Ascending aorta (tissue), 2 donors: ENCODE measurements around the gene SNX11. TPM values are rescaled to one million over a fixed set of nuclear protein-coding genes. Genes with fewer than 3 reads are reported as not detected.

ENCODE experiments used
- DNase-seq, 2 donors: peaks; one replicate each; pipeline ENCODE4 v3.0.0-alpha.2; 2019; ENCODE audit warnings: low spot score in 2 of 2
- H3K27ac ChIP-seq, 2 donors: fragments of 200-600 bp; sonication (generic); one replicate each; pipeline ENCODE4 v1.5.1; 2016 to 2017; ENCODE audit warnings: mild to moderate bottlenecking in 1 of 2
- H3K27me3 ChIP-seq: fragments of 200-600 bp; sonication (generic); one replicate; pipeline ENCODE4 v1.5.1; 2017
- H3K36me3 ChIP-seq, 2 donors: fragments of 200-600 bp; sonication (generic); one replicate each; pipeline ENCODE4 v1.5.1; 2016
- H3K4me1 ChIP-seq, 2 donors: fragments of 200-600 bp; sonication (generic); one replicate each; pipeline ENCODE4 v1.5.1; 2016 to 2017; ENCODE audit warnings: mild to moderate bottlenecking in 1 of 2
- H3K4me3 ChIP-seq, 2 donors: fragments of 200-600 bp; sonication (generic); one replicate each; pipeline ENCODE4 v1.5.1; 2016 to 2017; ENCODE audit warnings: mild to moderate bottlenecking in 1 of 2
- H3K9me3 ChIP-seq, 2 donors: fragments of 200-600 bp; sonication (generic); one replicate each; pipeline ENCODE4 v1.5.1; 2016
- CTCF ChIP-seq, 3 experiments: fragments of 200-600 bp in 2 of 3; fragments of 450-650 bp in 1 of 3; sonication (generic) in 2 of 3; IDR thresholded peaks; one replicate each; pipeline ENCODE4 v1.5.1; 2016 to 2019; ENCODE audit warnings: antibody characterized with exemption in 3 of 3, mild to moderate bottlenecking in 1 of 3, moderate library complexity in 1 of 3
- intact Hi-C: fragments of 100-400 bp; cut with DNase I; formaldehyde crosslinking; loops from one replicate; pipeline ENCODE4 v1.15.1; 2023
- total RNA-seq: library from RNA; depleted of rRNA; stranded (reverse); fragments of >200 nt; gene quantifications from one replicate; pipeline ENCODE4 v1.1.0, GENCODE V29; 2016

Gene SNX11
- total RNA-seq, 1 donor from 2014 or later = 6.6 TPM

GRCh38 chr17:48148029-48148770 is 40.6 kb downstream of the SNX11 start:
- intact Hi-C loops = no loop called here
- DNase-seq = no peak
- TF ChIP-seq CTCF (IDR thresholded peaks at IDR 0.05) = no peak
- Histone ChIP-seq H3K9me3 (no peaks in the 10 kb centered on the region), H3K4me1 (no peaks in the 10 kb centered on the region), H3K36me3 (no peaks in the 10 kb centered on the region), H3K27me3 (no peaks in the 10 kb centered on the region), H3K27ac (no peak overlapping the region), H3K4me3 (no peak overlapping the region)

GRCh38 chr17:48148854-48149786 is 41.6 kb downstream of the SNX11 start:
- no peak overlapping the region for H3K4me3 ChIP-seq
- intact Hi-C loops = no loop called here
- DNase-seq = no peak
- H3K27me3 ChIP-seq = no peaks in the 10 kb centered on the region
- H3K27ac ChIP-seq = no peak overlapping the region
- no peaks in the 10 kb centered on the region for H3K36me3 ChIP-seq
- H3K4me1 ChIP-seq = no peaks in the 10 kb centered on the region
- no peaks in the 10 kb centered on the region for H3K9me3 ChIP-seq
- TF ChIP-seq CTCF (IDR thresholded peaks at IDR 0.05) = no peak

GRCh38 chr17:48149787-48150463 is 42.4 kb downstream of the SNX11 start:
- no peaks in the 10 kb centered on the region for H3K36me3 ChIP-seq
- no peaks in the 10 kb centered on the region for H3K4me1 ChIP-seq
- no peak overlapping the region for H3K27ac ChIP-seq
- H3K9me3 ChIP-seq = no peaks in the 10 kb centered on the region
- no peaks in the 10 kb centered on the region for H3K27me3 ChIP-seq
- no peak overlapping the region for H3K4me3 ChIP-seq
- DNase-seq = no peak
- intact Hi-C loops = no loop called here
- no peak for TF ChIP-seq CTCF (IDR thresholded peaks at IDR 0.05)

GRCh38 chr17:48150597-48151001 is 43.0 kb downstream of the SNX11 start:
- no peaks in the 10 kb centered on the region for H3K4me1 ChIP-seq
- no peak for DNase-seq
- H3K27ac ChIP-seq = no peak overlapping the region
- H3K27me3 ChIP-seq = no peaks in the 10 kb centered on the region
- TF ChIP-seq CTCF (IDR thresholded peaks at IDR 0.05) = no peak
- no peaks in the 10 kb centered on the region for H3K36me3 ChIP-seq
- intact Hi-C loops = no loop called here
- H3K4me3 ChIP-seq = no peak overlapping the region
- H3K9me3 ChIP-seq = no peaks in the 10 kb centered on the region

GRCh38 chr17:48151220-48151619 is 43.7 kb downstream of the SNX11 start:
- DNase-seq = no peak
- Histone ChIP-seq H3K4me1 (no peaks in the 10 kb centered on the region), H3K27ac (no peak overlapping the region), H3K36me3 (no peaks in the 10 kb centered on the region), H3K4me3 (no peak overlapping the region), H3K27me3 (no peaks in the 10 kb centered on the region), H3K9me3 (no peaks in the 10 kb centered on the region)
- no peak for TF ChIP-seq CTCF (IDR thresholded peaks at IDR 0.05)
- intact Hi-C loops = no loop called here
